Left kidney (tissue), 1 donor: ENCODE measurements around the gene CPLX4. TPM values are rescaled to one million over a fixed set of nuclear protein-coding genes. Genes with fewer than 3 reads are reported as not detected.

Source experiments
- polyA plus RNA-seq: library from polyadenylated mRNA; unstranded; fragments of 120-200 nt; gene quantifications from one replicate; pipeline ENCODE4 v1.2.1, GENCODE V29; 2013; ENCODE audit not compliant: insufficient read length

Gene CPLX4
- polyA plus RNA-seq, 1 donor: 0.13 TPM

Other genes starting within 250 kb of the CPLX4 start
- gene SEC11C, start 178.8 kb downstream of the CPLX4 start, polyA plus RNA-seq: 71.2 TPM
- 0.50 TPM for gene GRP, start 98.5 kb downstream of the CPLX4 start, polyA plus RNA-seq
- not detected for gene RAX, start 45.2 kb downstream of the CPLX4 start, polyA plus RNA-seq
- gene LMAN1, start 40.6 kb upstream of the CPLX4 start, polyA plus RNA-seq: 126 TPM